Activated T-helper 17 cell treated with anti-CD3 and anti-CD28 coated beads, Interleukin-2, amount 50 U/mL, for 72 hours (primary cell): ENCODE measurements around the gene SCAMP2. TPM values are rescaled to one million over a fixed set of nuclear protein-coding genes. Genes with fewer than 3 reads are reported as not detected.
A peak's percentile ranks its signal among the peaks of the same experiment; 100 is the strongest.

Source experiments
- ATAC-seq: fragments of 150-1000 bp; cut with Tn5 transposase; replicated peaks from 2 replicates; pipeline ENCODE4 v1.10.0; 2021; ENCODE audit warnings: mild to moderate bottlenecking, moderate library complexity
- H3K27ac Mint-ChIP-seq: one replicate; pipeline ENCODE4 v1.8.0; 2022; ENCODE audit warnings: mixed read lengths
- H3K27me3 Mint-ChIP-seq: one replicate; pipeline ENCODE4 v1.8.0; 2022; ENCODE audit warnings: mixed read lengths
- H3K36me3 Mint-ChIP-seq: one replicate; pipeline ENCODE4 v1.8.0; 2022; ENCODE audit warnings: low read depth, mild to moderate bottlenecking, mixed read lengths
- H3K4me1 Mint-ChIP-seq: one replicate; pipeline ENCODE4 v1.8.0; 2022; ENCODE audit warnings: mixed read lengths
- H3K4me3 Mint-ChIP-seq: one replicate; pipeline ENCODE4 v1.8.0; 2022; ENCODE audit warnings: mild to moderate bottlenecking, mixed read lengths
- H3K9me3 Mint-ChIP-seq: one replicate; pipeline ENCODE4 v1.8.0; 2022; ENCODE audit warnings: mixed read lengths
- total RNA-seq, 2 donors: library from RNA; stranded (reverse); gene quantifications; one replicate each; pipeline ENCODE4 v1.2.3, GENCODE V29; 2022

The SCAMP2 gene
- total RNA-seq, 2 donors from 2014 or later, result 87.1 to 111 TPM

GRCh38 chr15:74831813-74832495, 41.2 kb downstream of the SCAMP2 start:
- peaks cover 13% of the 10 kb centered on the region for H3K27me3 Mint-ChIP-seq
- H3K27ac Mint-ChIP-seq, result no peak overlapping the region
- H3K9me3 Mint-ChIP-seq, result no peaks in the 10 kb centered on the region
- H3K4me1 Mint-ChIP-seq, result peaks cover 11% of the 10 kb centered on the region
- ATAC-seq, result no peak
- H3K36me3 Mint-ChIP-seq, result peaks cover 13% of the 10 kb centered on the region
- H3K4me3 Mint-ChIP-seq, result no peak overlapping the region

- Mint-ChIP-seq H3K27ac (peak overlapping the region; percentile 76), H3K4me1 (peaks cover 11% of the 10 kb centered on the region), H3K27me3 (peaks cover 14% of the 10 kb centered on the region), H3K9me3 (no peaks in the 10 kb centered on the region), H3K4me3 (no peak overlapping the region), H3K36me3 (peaks cover 6% of the 10 kb centered on the region)
- ATAC-seq, result no peak
Observed at GRCh38 chr15:74830868-74831267, 42.3 kb downstream of the SCAMP2 start.

- peaks cover 14% of the 10 kb centered on the region for H3K27me3 Mint-ChIP-seq
- ATAC-seq, result no peak
Observed at GRCh38 chr15:74829991-74830390, 43.2 kb downstream of the SCAMP2 start.

GRCh38 chr15:74829486-74829885, 43.7 kb downstream of the SCAMP2 start:
- ATAC-seq, result peak; percentile 95
- peaks cover 14% of the 10 kb centered on the region for H3K27me3 Mint-ChIP-seq
- H3K9me3 Mint-ChIP-seq, result no peaks in the 10 kb centered on the region
- H3K27ac Mint-ChIP-seq, result peak overlapping the region; percentile 76
- H3K36me3 Mint-ChIP-seq, result no peaks in the 10 kb centered on the region
- H3K4me3 Mint-ChIP-seq, result no peak overlapping the region
- peaks cover 5% of the 10 kb centered on the region for H3K4me1 Mint-ChIP-seq

More at GRCh38 chr15:74829991-74830390, 43.2 kb downstream of the SCAMP2 start:
- Mint-ChIP-seq H3K9me3 (no peaks in the 10 kb centered on the region), H3K4me3 (no peak overlapping the region), H3K27ac (peak overlapping the region; percentile 76), H3K36me3 (no peaks in the 10 kb centered on the region), H3K4me1 (peaks cover 5% of the 10 kb centered on the region)

GRCh38 chr15:74828835-74829234, 44.3 kb downstream of the SCAMP2 start:
- Mint-ChIP-seq H3K36me3 (no peaks in the 10 kb centered on the region), H3K9me3 (no peaks in the 10 kb centered on the region), H3K4me1 (peaks cover 5% of the 10 kb centered on the region), H3K27ac (peak overlapping the region; percentile 17), H3K4me3 (no peak overlapping the region), H3K27me3 (peaks cover 14% of the 10 kb centered on the region)
- no peak for ATAC-seq

GRCh38 chr15:74827614-74828013, 45.6 kb downstream of the SCAMP2 start:
- Mint-ChIP-seq H3K27ac (no peak overlapping the region), H3K9me3 (no peaks in the 10 kb centered on the region), H3K27me3 (peaks cover 14% of the 10 kb centered on the region), H3K36me3 (no peaks in the 10 kb centered on the region), H3K4me3 (no peak overlapping the region), H3K4me1 (peaks cover 5% of the 10 kb centered on the region)
- no peak for ATAC-seq

- Mint-ChIP-seq H3K9me3 (no peaks in the 10 kb centered on the region), H3K27me3 (peaks cover 14% of the 10 kb centered on the region), H3K4me3 (no peak overlapping the region), H3K27ac (no peak overlapping the region), H3K36me3 (no peaks in the 10 kb centered on the region), H3K4me1 (peaks cover 5% of the 10 kb centered on the region)
- no peak for ATAC-seq
Observed at GRCh38 chr15:74826921-74827320, 46.2 kb downstream of the SCAMP2 start.

- no peaks in the 10 kb centered on the region for H3K9me3 Mint-ChIP-seq
- ATAC-seq, result peak; percentile 12
- H3K4me1 Mint-ChIP-seq, result peaks cover 5% of the 10 kb centered on the region
- H3K4me3 Mint-ChIP-seq, result no peak within 1 kb of the TSS
- no peaks in the 10 kb centered on the region for H3K36me3 Mint-ChIP-seq
- H3K27ac Mint-ChIP-seq, result no peak within 1 kb of the TSS
- H3K27me3 Mint-ChIP-seq, result peaks cover 14% of the 10 kb centered on the region
Observed at GRCh38 chr15:74826364-74826819, 46.8 kb downstream of the SCAMP2 start, which contains the start of gene CPLX3. Gene CPLX3, plus strand, starts transcription at chr15:74826627. Its CDS starts 77 bp downstream, at chr15:74826704.

- Mint-ChIP-seq H3K4me3 (no peak overlapping the region), H3K36me3 (no peaks in the 10 kb centered on the region), H3K9me3 (no peaks in the 10 kb centered on the region), H3K27me3 (peaks cover 14% of the 10 kb centered on the region), H3K27ac (no peak overlapping the region), H3K4me1 (peaks cover 5% of the 10 kb centered on the region)
- ATAC-seq, result no peak
Observed at GRCh38 chr15:74825866-74826265, 47.3 kb downstream of the SCAMP2 start.

GRCh38 chr15:74824976-74825375, 48.2 kb downstream of the SCAMP2 start:
- Mint-ChIP-seq H3K36me3 (no peaks in the 10 kb centered on the region), H3K4me3 (no peak overlapping the region), H3K9me3 (no peaks in the 10 kb centered on the region), H3K4me1 (peaks cover 5% of the 10 kb centered on the region), H3K27ac (no peak overlapping the region), H3K27me3 (peaks cover 14% of the 10 kb centered on the region)
- no peak for ATAC-seq

- no peaks in the 10 kb centered on the region for H3K9me3 Mint-ChIP-seq
- no peaks in the 10 kb centered on the region for H3K36me3 Mint-ChIP-seq
- ATAC-seq, result no peak
- no peak overlapping the region for H3K27ac Mint-ChIP-seq
- no peak overlapping the region for H3K4me3 Mint-ChIP-seq
- peaks cover 14% of the 10 kb centered on the region for H3K27me3 Mint-ChIP-seq
- peaks cover 4% of the 10 kb centered on the region for H3K4me1 Mint-ChIP-seq
Observed at GRCh38 chr15:74823324-74823723, 49.8 kb downstream of the SCAMP2 start.

GRCh38 chr15:74822233-74822632, 50.9 kb downstream of the SCAMP2 start:
- H3K9me3 Mint-ChIP-seq, result no peaks in the 10 kb centered on the region
- H3K36me3 Mint-ChIP-seq, result no peaks in the 10 kb centered on the region
- ATAC-seq, result no peak
- H3K27ac Mint-ChIP-seq, result no peak overlapping the region
- H3K4me3 Mint-ChIP-seq, result no peak overlapping the region
- peaks cover 3% of the 10 kb centered on the region for H3K27me3 Mint-ChIP-seq
- H3K4me1 Mint-ChIP-seq, result peaks cover 4% of the 10 kb centered on the region

- H3K27ac Mint-ChIP-seq, result no peak overlapping the region
- H3K27me3 Mint-ChIP-seq, result no peaks in the 10 kb centered on the region
- H3K4me1 Mint-ChIP-seq, result peaks cover 4% of the 10 kb centered on the region
- no peaks in the 10 kb centered on the region for H3K9me3 Mint-ChIP-seq
- no peak for ATAC-seq
- H3K4me3 Mint-ChIP-seq, result no peak overlapping the region
- H3K36me3 Mint-ChIP-seq, result no peaks in the 10 kb centered on the region
Observed at GRCh38 chr15:74821790-74822158, 51.4 kb downstream of the SCAMP2 start.

- Mint-ChIP-seq H3K4me3 (no peak overlapping the region), H3K9me3 (no peaks in the 10 kb centered on the region), H3K4me1 (peaks cover 4% of the 10 kb centered on the region), H3K27me3 (no peaks in the 10 kb centered on the region), H3K36me3 (no peaks in the 10 kb centered on the region), H3K27ac (no peak overlapping the region)
- no peak for ATAC-seq
Observed at GRCh38 chr15:74821091-74821789, 51.9 kb downstream of the SCAMP2 start.

- Mint-ChIP-seq H3K36me3 (no peaks in the 10 kb centered on the region), H3K9me3 (no peaks in the 10 kb centered on the region), H3K27ac (no peak overlapping the region), H3K4me3 (no peak overlapping the region), H3K4me1 (peaks cover 4% of the 10 kb centered on the region), H3K27me3 (no peaks in the 10 kb centered on the region)
- ATAC-seq, result no peak
Observed at GRCh38 chr15:74820056-74820455, 53.1 kb downstream of the SCAMP2 start.
